GM12865 (cell line): Measurements from ENCODE around the gene NF1.
"Not testable (repeated sequence)": the region's sequence is repeated elsewhere in the genome, so short reads cannot be mapped to it uniquely, and the experiment has no call there.

Source experiments
- DNase-seq: peaks from one replicate; pipeline ENCODE4 v3.0.0; 2010; ENCODE audit warnings: low read depth
- H3K4me3 ChIP-seq: 2 replicates; pipeline ENCODE4 v1.5.1; 2011; ENCODE audit warnings: mild to moderate bottlenecking, low read depth, low read length, control low read depth
- CTCF ChIP-seq: IDR thresholded peaks from 2 replicates; pipeline ENCODE4 v1.5.1; 2011; ENCODE audit warnings: low read length, control low read depth, low read depth, inconsistent platforms; ENCODE audit not compliant: insufficient read depth; ENCODE audit errors: missing control alignments

NF1 gene

GRCh38 chr17:31156326-31156725, 61.5 kb downstream of the NF1 start:
- no peak for DNase-seq
- no peak overlapping the region for H3K4me3 ChIP-seq
- TF ChIP-seq CTCF, result no peak

- DNase-seq, H3K4me3 ChIP-seq: not testable (repeated sequence)
These were observed 62.1 kb downstream of the NF1 start for GRCh38 chr17:31156864-31157263.

GRCh38 chr17:31158746-31159377, 64.1 kb downstream of the NF1 start:
- no peak for DNase-seq
- H3K4me3 ChIP-seq, result no peak overlapping the region
- TF ChIP-seq CTCF, result no peak

GRCh38 chr17:31163091-31163781, 68.5 kb downstream of the NF1 start:
- DNase-seq, result no peak
- no peak overlapping the region for H3K4me3 ChIP-seq
- TF ChIP-seq CTCF, result no peak

GRCh38 chr17:31167111-31167510, 72.3 kb downstream of the NF1 start:
- no peak overlapping the region for H3K4me3 ChIP-seq
- DNase-seq, result no peak
- TF ChIP-seq CTCF, result no peak

GRCh38 chr17:31171701-31172100, 76.9 kb downstream of the NF1 start:
- no peak overlapping the region for H3K4me3 ChIP-seq
- DNase-seq, result no peak
- no peak for TF ChIP-seq CTCF

GRCh38 chr17:31172388-31172787, 77.6 kb downstream of the NF1 start:
- no peak overlapping the region for H3K4me3 ChIP-seq
- no peak for DNase-seq
- TF ChIP-seq CTCF, result no peak
